GM12891 (cell line): ENCODE results near the gene FCN2.

Experiments
- DNase-seq: peaks from one replicate; pipeline ENCODE4 v3.0.0; 2011; ENCODE audit warnings: low spot score; ENCODE audit not compliant: insufficient read length
- FAIRE-seq: peaks from 2 replicates; lab custom pipeline; 2011; peaks lifted over from hg19 to GRCh38; lab: Jason Lieb, UNC
- PAX5 ChIP-seq: IDR thresholded peaks from 2 replicates; pipeline ENCODE4 v1.6.1; 2011; ENCODE audit warnings: low read length, moderate library complexity, mild to moderate bottlenecking; ENCODE audit not compliant: insufficient read depth, severe bottlenecking
- POLR2A ChIP-seq: IDR thresholded peaks from 2 replicates; pipeline ENCODE4 v1.6.1; 2011; ENCODE audit warnings: low read depth, low read length, control low read depth
- POLR2AphosphoS5 ChIP-seq: IDR thresholded peaks from 2 replicates; pipeline ENCODE4 v1.6.1; 2011; ENCODE audit warnings: low read depth, low read length, control low read depth
- POU2F2 ChIP-seq: IDR thresholded peaks from 2 replicates; pipeline ENCODE4 v1.6.1; 2011; ENCODE audit warnings: low read depth, mild to moderate bottlenecking, control low read depth, low read length, moderate library complexity
- SPI1 ChIP-seq: IDR thresholded peaks from 2 replicates; pipeline ENCODE4 v1.6.1; 2011; ENCODE audit warnings: low read depth, low read length, control low read depth
- TAF1 ChIP-seq: IDR thresholded peaks from 2 replicates; pipeline ENCODE4 v1.6.1; 2011; ENCODE audit warnings: low read depth, low read length, control low read depth

Gene FCN2

DNA sequence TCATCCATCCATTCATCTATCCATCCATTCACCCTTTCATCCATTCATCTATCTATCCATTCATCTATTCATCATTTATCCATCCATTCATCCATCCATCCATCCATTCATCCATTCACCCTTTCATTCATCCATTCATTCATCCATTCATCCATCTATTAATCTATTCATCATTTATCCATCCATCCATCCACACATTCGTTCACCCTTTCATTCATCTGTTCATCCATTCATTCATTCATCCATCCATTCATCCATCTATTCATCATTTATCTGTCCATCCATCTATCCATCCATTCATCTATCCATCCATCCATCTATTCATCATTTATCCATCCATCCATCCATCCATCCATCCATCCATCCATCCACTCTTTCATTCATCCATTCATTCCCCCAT lies 33.9 kb upstream of the FCN2 start:
- no peak for FAIRE-seq
- DNase-seq = no peak
- TF ChIP-seq SPI1 = no peak

DNA sequence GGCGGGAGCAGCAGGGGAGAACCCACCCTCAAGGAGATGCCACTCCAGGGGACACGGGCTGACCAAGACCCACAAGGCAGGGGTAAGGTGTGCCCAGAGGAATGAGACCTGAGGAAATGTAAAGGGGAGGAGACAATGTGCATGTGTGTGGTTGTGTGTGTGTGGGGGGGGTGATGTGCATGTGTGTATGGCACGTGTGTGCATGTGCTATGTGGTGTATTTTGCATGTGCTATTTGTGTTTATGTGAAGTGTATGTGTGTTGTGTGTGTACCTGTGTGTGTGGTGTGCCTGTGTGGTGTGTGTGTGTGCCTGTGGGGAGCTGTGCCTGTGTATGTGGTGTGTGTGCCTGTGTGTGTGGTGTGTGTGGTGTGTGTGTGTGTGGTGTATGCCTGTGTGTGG lies 33.5 kb upstream of the FCN2 start:
- no peak for TF ChIP-seq SPI1
- no peak for TF ChIP-seq POLR2AphosphoS5
- no peak for TF ChIP-seq POU2F2
- no peak for TF ChIP-seq TAF1
- TF ChIP-seq PAX5 = no peak
- TF ChIP-seq POLR2A = no peak
- DNase-seq (no peak), FAIRE-seq (peak; percentile 50)

DNA sequence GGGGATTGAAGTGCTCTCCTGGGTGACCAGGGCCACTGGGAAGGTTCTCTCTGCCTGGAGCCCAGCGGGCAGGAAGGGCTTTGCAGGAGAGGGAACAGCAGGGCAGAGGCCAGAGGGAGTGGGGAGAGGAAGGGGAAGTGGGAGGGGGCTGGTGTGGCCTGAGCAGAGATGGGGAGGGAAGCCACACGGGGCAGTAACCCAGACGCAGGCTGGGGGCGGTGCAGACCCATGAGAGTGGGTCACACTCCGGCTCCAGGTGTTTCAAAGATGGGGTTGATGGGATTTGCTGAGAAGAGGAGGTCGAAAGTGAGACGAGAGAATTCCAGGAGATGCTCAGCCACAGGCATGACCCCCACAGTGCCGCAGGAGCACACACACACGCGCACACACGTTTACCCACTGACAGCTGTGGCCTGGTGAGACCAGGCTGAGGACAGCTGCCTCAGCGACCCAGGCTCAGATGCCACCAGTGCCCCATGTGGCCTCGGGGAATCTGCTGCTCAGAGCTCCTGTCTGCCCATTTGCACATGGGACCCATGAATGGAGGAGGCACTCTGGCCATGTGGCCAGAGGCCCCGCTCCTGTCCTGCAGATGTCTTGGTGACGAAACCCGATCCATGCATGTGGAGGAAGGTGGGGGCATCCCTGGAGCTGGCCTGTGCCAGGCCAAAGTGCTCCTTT lies 32.7 kb upstream of the FCN2 start:
- no peak for DNase-seq
- TF ChIP-seq POLR2AphosphoS5 = no peak
- TF ChIP-seq TAF1 = no peak
- TF ChIP-seq POLR2A = no peak
- TF ChIP-seq PAX5 = no peak
- TF ChIP-seq POU2F2 = no peak
- no peak for TF ChIP-seq SPI1
- FAIRE-seq = no peak

DNA sequence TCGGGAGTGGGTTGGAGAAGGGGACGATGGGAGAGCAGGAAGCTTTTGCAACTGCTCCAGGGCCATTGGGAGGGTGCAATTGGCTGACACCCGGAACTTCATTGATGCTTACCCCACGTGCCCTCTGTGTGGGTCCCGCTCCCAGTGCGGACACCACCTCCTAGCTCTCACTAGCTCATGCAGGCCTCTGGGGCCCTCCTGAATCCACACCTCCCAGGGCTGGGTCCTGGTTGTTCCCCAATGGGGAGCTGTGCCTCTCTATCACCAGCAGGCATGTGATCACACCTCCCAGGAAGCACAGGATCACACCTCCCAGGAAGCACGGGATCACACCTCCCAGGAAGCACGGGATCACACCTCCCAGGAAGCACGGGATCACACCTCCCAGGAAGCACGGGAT lies 32.1 kb upstream of the FCN2 start:
- DNase-seq (no peak), FAIRE-seq (no peak)
- TF ChIP-seq TAF1 (no peak), SPI1 (no peak), POU2F2 (no peak), PAX5 (no peak), POLR2A (no peak), POLR2AphosphoS5 (no peak)

DNA sequence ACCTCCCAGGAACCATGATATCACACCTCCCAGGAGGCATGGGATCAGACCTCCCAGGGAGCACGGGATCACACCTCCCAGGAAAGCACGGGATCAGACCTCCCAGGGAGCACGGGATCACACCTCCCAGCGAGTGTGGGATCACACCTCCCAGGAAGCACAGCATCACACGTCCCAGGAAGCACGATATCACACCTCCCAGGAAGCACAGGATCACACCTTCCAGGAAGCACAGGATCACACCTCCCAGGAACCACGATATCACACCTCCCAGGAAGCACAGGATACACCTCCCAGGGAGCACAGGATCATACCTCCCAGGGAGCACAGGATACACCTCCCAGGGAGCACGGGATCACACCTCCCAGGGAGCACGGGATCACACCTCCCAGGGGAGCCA lies 30.0 kb upstream of the FCN2 start:
- DNase-seq (no peak), FAIRE-seq (no peak)
- TF ChIP-seq PAX5 = no peak
- TF ChIP-seq POLR2AphosphoS5 = no peak
- no peak for TF ChIP-seq TAF1
- no peak for TF ChIP-seq POLR2A
- TF ChIP-seq SPI1 = no peak
- no peak for TF ChIP-seq POU2F2

DNA sequence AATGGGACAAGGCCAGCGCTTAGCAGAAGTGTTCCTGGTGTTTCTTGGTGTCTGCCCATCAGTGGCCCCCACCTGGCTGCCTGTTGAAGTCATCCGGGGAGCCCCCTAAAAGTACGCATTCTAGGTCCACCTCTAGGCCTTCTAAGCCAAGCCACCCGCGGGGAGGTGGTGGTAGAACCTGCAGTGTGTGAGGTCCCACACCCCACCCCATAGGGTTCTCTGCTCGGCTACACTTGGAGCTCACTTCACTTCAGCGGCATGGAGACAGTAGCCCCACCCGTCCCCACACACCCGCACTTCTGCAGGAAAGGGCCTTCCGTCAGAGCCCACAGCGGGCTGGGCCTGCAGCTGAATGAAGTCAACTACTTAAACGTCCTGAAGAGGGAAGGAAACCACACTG lies 29.6 kb upstream of the FCN2 start:
- DNase-seq (no peak), FAIRE-seq (no peak)
- TF ChIP-seq POLR2A = no peak

DNA sequence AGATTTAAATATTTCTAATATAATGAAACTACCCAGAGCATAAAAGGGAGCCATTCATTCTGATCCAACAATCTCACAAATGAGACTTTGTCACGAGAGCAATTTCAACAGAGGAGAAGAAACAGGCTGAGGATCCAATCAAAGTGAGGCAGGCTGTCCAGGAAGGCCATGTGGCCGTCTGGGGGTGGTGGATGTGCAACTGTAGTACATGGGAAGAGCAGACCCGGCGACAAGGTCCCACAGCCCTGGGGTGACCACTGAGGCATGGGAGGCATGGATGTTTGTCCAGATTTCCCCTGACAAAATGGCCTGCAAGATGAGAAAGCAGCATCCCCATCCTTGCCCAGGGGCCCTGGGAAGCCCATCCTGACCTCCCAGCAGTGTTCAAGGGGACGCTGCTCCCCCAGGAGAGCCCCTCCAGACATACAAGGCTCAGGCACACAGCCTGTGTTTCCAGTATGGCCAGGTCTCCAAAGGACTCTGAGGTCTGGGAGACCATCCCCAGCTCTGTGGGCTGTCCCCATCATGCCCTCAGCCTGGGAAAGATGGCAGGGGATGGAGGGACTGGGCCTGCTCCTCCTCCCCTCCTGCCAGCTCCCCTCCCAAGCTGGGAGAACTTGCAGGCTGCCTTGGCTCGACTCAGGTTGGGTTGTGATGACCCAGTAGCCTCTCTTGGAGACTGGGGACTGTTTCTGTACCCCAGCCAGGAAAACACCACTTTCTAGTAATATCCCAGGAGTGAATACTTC lies 27.5 kb upstream of the FCN2 start:
- TF ChIP-seq POLR2AphosphoS5 = no peak
- no peak for TF ChIP-seq POLR2A
- TF ChIP-seq PAX5 = no peak
- TF ChIP-seq TAF1 = no peak
- TF ChIP-seq POU2F2 = no peak
- no peak for TF ChIP-seq SPI1
- FAIRE-seq (no peak), DNase-seq (no peak)

DNA sequence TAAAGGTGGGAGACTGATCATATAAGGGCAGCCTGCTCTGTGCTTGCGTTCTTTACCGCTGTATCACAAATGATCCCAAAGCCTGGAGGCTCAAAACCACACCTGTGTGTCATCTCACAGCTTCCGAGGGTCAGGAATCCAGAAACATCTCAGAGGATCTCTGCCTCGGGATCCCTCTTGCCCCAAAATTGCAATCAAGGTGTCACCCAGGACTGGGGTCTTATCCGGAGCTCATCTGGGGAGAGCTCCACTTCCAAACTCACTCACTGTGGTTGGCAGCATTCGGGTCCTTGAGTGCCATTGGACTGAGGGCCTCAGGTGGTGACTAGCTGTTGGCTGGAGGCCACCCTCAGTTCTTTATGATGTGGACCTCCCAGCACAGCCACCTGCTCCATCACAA lies 26.7 kb upstream of the FCN2 start:
- no peak for TF ChIP-seq POLR2AphosphoS5
- no peak for TF ChIP-seq PAX5
- no peak for TF ChIP-seq POU2F2
- no peak for TF ChIP-seq POLR2A
- TF ChIP-seq TAF1 = no peak
- no peak for TF ChIP-seq SPI1
- no peak for FAIRE-seq
- DNase-seq = no peak

DNA sequence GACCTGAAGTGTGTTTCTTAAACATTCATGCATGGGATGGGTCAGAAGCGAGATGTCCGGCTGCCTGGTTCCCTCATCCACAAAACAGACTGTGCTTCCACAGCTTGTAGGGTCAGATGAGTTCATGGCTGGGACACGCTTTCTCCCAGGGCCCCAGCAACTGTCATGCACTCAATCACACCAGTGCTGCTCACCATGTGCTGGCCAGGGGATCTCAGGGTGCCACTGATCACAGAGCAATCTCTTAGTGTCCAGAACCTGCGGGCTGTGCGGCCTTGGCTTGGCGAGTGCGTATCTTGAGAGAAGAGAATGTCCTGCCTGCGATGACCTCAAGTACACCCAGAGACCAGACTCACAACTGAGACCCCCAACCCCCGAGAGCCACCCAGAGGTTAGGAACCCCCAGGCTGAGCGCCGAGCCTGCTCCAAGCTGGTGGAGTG lies 26.0 kb upstream of the FCN2 start:
- no peak for DNase-seq
- TF ChIP-seq POLR2A (no peak), POLR2AphosphoS5 (no peak), PAX5 (no peak), TAF1 (no peak), SPI1 (no peak), POU2F2 (no peak)
- no peak for FAIRE-seq

DNA sequence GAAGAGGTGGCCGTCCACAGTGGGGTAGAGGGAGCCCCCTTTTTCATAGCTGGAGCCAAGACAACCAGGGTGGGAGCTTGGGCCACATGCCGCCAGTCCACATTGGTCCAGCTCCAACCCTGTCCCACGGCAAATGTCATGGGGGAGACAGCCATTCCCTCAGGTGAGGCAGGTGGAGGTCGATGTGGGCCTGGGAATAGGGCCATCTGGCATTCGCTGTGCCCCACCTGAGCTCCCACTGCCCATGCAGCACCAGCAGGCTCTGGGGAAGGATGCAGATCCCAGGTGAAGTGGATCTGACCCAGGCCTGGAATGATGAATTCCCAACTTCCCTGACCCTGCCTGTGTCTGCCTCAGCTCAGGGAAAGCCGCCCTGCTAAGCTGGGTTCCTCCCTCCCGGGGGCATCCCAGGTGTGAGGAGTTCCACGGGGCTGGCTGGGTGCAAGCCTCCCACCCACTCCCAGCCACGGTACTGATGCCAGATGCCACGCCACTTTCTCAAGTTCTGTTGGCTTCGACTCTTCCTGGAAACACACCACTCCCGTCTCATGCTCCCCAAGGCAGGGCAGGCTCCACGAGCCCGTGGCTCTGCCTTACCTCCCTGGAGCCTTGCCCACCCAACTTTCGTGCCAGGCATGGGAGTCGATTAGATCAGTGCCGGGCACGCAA lies 25.2 kb upstream of the FCN2 start:
- FAIRE-seq = no peak
- DNase-seq = no peak
- no peak for TF ChIP-seq TAF1
- TF ChIP-seq POU2F2 = no peak
- TF ChIP-seq POLR2AphosphoS5 = no peak
- TF ChIP-seq POLR2A = no peak
- no peak for TF ChIP-seq PAX5
- TF ChIP-seq SPI1 = no peak
